Stimulated activated CD8-positive, alpha-beta memory T cell treated with anti-CD3 and anti-CD28 coated beads, Interleukin-15, amount 100 ng/mL, for 1 hour (primary cell): ENCODE results near the gene C19orf73.
"Not testable (repeated sequence)": the region's sequence is repeated elsewhere in the genome, so short reads cannot be mapped to it uniquely, and the experiment has no call there.

ENCODE experiments used
- DNase-seq: peaks from one replicate; pipeline ENCODE4 v3.0.0-alpha.2; 2020; ENCODE audit warnings: low read depth

C19orf73 gene

DNA sequence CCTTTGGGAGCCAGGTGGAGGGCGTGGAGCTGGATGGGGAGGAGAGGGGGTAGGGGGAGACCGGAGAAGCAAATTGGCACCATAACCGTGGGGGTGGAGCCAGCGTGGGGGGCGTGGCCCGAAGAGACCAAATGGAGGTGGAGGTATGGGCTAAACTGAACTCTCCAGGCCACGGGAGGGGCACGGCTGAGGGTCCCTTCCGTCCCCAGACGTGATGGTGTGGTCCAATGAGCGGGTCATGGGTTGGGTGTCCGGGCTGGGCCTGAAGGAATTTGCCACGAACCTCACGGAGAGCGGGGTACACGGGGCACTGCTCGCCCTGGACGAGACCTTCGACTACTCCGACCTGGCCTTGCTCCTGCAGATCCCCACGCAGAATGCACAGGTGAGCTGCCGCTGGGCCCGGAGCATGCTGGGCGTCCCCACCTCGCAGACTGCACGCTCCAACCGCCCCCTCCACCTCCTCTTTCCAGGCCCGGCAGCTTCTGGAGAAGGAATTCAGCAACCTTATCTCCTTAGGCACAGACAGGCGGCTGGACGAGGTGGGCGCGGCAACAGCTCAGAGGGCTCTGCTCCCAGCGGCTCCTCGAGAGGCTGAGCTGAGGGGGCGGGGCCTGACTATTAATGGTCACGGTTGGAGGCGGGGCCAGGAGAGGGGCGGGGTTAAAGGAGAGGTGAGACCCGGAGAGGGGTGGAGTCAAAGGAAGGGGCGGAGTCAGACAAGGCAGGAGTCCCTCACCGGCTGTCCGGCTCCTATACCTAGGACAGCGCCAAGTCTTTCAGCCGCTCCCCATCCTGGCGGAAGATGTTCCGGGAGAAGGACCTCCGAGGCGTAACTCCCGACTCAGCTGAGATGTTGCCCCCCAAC, 30.1 kb upstream of the C19orf73 start:
- peak; percentile 54 for DNase-seq

DNA sequence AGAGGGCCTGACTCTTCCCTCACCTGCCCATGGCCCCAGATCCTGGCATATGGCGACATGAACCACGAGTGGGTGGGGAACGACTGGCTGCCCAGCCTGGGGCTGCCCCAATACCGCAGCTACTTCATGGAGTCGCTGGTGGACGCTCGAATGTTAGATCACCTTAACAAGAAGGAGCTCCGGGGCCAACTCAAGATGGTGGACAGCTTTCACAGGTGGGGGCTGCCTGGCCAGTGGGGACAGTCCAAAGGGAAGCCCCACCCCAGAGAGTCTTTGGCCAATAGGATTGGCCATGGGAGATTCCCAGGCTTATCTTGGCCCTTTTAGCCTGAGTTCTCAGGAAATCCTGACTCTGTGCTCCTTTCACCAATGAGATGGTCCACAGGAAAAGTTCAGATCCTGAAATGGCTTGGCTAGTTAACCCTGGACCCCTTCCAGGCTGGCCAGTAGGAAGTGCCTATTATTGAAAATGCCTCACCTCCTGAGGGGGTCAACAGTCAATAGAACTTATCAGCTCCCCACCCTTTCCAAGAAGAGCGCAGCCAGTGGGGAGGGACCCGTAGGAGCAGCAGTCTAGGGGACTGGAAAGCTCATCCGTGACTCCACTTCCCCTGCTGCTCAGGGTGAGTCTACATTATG, 29.2 kb upstream of the C19orf73 start:
- no peak for DNase-seq

DNA sequence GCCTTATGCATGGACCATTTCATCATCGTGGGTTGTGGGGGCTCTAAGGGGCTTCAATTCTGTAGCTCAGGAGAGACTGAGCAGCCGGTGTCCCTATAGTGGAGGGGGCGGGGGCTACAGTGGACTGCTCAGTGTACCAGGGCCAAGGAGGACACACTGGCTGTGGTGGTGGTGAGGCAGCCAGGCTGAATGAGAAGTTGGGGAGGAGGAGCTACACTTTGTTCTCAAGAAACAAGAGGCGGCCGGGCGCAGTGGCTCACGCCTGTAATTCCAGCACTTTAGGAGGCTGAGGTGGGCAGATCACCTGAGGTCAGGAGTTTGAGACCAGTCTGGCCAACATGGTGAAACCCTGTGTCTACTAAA, 27.4 kb upstream of the C19orf73 start:
- not testable (repeated sequence) for DNase-seq

DNA sequence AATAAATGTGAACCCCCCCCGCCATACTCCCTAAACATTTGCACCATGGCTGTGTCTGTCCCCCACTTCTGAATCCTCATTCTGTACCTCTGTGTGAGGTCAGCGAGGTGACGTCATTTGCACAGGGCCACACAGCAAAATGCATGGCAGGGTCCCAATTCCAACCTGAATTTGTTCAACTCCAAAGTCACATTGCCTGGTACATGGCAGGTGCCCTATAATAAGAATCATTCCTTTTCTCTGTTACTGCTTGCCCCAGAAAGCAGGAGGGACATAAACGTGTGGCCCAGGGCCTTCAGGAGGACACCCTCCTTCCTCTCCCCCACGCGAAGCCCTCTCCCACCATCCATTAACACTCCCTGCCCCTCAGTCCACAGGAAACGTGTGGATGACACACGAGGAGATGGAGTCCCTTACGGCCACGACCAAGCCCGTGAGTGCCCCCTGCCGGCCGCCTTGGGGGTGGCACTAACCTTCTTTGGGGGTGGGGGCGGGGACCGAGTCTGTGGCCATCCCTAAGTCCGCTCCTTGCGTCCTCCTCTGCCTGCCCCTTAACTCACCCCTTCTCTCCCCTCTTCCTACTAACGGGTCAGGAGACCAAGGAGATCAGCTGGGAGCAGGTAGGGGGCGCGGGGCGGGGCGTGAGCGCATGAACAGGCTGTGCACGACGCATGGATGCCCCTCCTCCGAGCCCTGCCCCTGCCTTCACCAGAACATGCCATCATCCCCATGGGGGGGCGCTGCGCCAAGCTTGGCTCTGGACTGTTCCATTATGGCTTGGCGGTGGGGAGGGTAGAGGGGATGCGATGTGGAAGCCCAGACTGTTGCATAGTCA, 26.8 kb upstream of the C19orf73 start:
- peak; percentile 61 for DNase-seq

DNA sequence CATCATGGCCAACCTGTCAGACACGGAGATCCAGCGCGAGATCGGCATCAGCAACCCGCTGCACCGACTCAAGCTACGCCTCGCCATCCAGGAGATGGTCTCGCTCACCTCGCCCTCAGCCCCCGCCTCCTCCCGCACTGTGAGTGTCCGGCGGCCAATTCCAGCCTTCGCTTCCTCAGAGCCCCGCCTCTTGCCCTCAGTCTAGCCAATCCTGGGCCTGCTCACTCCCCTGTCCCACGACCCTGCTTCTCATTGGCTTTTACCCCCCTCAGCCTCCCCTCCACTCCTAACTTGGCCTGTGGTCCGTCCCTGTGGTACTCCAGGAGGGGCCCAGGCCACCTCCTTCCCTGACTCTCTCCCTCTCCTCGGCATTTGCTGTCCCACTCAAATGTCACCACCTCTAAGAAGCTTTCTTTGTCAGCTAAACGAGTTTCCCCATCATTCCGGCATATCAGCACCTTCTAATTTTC, 24.0 kb upstream of the C19orf73 start:
- DNase-seq: peak; percentile 37

DNA sequence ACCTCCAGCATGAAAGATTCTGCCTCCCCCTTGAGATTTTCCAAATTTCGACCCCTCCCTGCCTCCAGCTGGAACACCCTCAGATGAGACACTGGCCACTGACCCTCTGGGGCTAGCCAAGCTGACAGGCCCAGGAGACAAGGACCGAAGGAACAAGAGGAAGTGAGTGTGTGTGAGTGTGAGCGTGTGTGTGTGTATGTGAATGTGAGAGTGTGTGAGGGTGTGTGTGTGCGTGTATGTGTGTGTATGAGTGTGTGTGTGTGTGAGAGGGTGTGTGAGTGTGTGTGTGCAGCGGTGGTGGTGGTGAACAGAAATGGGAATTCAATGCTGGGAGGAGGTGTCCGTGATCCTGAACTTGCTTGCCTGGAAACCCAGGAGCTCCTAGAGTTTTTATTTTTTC, 22.4 kb upstream of the C19orf73 start:
- DNase-seq: no peak

DNA sequence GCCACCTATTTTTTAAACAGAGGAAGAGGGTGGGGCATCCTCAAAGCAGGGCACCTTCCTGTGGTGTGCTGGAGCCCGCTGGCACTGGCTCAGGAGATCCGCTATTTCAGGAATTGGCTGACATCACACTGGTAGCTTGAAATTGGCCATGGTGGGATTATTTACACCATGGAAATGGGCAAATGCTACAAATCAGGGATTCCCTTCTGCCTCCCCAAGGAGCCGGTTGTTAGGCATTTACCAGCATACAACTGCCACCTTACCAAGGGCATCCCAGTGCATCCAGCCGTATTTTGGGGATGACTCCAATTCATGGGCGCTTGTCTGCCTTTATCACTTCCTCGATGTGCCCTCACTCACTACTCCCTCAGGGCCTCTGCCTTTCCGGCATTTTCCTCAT, 22.0 kb upstream of the C19orf73 start:
- no peak for DNase-seq

DNA sequence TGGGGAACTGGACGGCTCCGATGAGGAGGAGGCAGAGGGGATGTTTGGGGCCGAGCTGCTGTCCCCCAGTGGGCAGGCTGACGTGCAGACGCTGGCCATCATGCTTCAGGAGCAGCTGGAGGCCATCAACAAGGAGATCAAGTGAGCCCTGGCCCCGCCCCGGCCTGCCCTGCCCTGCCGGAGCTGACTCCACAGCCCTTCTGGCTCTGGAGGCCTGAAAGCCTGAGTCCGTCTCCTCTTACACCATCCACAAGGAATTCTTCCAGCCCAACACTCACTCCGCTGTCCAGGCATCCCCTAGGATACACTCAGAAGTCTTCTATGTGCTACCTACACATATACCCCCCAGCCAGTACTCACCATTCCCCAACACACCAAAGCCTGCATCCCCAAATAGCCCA, 17.8 kb upstream of the C19orf73 start:
- DNase-seq: no peak

DNA sequence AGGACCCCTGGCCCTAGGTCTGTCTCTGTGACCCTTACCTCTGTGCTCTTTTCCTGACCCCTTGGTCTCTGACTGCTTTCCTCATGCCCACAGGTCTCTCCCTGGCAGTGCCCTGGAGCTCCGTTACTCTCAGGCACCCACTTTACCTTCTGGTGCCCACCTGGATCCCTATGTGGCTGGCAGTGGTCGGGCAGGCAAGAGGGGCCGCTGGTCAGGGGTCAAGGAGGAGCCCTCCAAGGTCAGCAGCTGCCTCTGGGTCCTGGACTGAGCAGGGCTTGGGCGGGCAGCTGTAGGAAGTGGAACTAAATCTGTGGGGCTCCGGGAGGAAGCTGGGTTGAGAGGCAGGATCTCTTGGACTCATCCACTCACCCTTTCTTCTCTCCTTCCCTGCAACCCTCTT, 16.7 kb upstream of the C19orf73 start:
- DNase-seq: no peak

DNA sequence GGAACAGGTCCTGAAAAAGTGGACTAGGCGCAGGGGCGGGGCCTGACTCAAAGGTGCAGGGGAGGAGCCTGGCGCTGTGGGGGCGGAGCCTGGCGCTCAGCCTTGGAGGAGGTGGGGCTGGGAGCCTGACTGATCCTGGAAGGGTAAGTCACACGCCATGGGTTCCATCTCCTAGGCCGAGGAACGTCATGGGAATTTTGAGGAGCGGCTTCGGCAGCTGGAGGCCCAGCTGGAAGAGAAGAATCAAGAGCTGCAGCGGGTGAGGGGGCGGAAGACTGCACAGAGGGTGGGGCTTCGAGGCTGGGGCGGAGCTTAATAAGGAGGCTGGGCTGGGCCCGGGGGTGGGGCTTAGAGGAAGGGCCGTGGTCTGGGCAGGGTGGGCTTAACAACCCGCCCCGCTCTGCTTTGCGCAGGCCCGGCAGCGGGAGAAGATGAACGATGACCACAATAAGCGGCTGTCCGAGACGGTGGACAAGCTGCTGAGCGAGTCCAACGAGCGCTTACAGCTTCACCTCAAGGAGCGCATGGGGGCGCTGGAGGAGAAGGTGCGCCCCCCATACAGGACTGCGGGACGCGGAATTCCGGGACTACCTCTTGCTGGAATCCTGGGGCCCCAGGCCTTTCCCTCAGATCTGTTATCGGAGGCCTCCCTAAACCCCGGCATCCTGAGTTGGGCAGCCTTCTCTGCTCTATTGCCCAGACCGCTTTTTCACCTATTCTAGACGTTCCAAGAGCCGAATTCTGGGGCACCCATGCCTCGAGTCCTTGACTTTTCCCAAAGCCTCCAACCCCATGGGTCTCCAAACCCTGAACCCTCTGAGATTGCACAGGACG, 14.9 kb upstream of the C19orf73 start:
- no peak for DNase-seq

DNA sequence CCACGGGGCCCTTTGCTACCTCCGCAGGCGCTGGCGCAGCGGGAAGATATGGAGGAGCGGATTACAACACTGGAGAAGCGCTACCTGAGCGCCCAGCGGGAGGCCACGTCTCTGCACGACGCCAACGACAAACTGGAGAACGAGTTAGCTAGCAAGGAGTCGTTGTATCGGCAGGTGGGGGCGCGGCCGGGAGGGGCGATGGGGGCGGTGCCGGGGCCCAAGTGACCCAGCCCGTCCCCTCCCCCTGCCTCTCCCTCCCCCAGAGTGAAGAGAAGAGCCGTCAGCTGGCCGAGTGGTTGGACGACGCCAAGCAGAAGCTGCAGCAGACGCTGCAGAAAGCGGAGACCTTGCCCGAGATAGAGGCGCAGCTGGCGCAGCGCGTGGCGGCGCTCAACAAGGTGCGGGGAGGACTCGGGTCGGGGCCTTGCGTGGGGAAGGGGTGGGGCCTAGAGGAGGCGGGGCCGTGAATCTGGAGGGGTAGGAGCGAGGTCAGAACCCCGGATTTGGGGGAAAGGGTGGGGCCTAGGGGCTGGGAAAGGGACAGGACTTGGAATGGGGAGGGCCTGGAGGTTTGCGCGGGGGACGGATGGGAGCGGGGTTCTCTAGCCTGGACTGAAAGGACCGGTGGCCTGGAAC, 14.1 kb upstream of the C19orf73 start:
- no peak for DNase-seq

DNA sequence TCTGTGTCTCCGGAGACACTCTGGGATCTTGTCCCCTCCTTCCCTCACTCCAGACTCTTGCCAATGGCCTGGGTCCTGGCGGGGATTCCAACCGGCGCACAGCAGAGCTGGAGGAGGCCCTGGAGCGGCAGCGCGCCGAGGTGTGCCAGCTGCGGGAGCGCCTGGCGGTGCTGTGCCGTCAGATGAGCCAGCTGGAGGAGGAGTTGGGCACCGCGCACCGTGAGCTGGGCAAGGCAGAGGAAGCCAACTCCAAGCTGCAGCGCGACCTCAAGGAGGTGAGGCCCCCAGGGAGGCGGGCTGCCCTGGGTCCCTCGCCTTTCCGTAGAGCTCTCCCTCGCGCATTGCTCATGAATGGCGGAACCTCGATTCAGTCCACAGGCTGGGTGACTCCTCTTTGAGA, 11.4 kb upstream of the C19orf73 start:
- DNase-seq: no peak

DNA sequence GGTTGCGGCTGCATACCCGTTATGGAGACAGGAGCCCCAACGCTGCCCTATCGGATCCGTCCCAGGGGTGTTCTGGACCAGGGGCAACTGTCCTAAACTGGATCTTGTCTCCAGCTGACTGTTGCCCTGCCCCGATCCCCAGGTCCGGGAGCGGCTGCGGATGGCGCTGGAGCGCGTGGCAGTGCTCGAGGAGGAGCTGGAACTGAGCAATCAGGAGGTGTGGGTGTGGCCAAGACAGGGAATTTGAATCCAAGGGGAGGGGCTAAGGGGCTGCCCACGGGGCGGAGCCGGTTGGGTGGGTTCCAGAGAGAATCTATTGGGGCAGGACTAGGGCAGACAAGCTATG, 10.3 kb upstream of the C19orf73 start:
- DNase-seq: no peak

DNA sequence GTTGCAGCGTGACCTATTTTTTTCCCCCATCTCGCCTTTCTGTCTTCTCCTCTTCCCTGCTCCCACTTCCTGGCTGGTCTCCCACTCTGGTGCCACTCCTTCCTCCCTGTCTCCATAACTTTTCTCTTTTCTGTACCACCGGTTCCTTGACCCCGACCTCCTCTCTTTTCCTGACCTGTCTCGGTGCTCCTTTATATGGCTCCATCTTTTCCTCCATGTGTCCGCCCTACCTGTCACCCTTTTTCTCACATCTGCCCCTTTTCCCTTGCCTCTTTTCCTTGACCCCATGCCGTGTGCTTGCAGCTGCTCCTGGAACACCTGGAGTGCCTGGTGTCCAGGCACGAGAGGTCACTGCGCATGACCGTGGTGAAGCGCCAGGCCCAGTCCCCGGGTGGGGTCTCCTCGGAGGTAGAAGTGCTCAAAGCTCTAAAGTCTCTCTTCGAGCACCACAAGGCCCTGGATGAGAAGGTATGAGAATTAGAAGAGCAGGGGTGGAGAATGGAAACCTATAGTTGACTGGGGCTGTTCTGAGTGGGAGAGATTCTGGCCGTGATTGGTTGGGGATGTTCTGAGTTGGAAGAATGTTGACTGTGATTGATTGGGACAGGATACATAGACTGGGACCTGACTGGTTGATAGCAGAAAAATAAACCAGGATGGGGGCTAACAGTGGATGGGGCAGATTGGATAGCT, 9.7 kb upstream of the C19orf73 start:
- DNase-seq: no peak

DNA sequence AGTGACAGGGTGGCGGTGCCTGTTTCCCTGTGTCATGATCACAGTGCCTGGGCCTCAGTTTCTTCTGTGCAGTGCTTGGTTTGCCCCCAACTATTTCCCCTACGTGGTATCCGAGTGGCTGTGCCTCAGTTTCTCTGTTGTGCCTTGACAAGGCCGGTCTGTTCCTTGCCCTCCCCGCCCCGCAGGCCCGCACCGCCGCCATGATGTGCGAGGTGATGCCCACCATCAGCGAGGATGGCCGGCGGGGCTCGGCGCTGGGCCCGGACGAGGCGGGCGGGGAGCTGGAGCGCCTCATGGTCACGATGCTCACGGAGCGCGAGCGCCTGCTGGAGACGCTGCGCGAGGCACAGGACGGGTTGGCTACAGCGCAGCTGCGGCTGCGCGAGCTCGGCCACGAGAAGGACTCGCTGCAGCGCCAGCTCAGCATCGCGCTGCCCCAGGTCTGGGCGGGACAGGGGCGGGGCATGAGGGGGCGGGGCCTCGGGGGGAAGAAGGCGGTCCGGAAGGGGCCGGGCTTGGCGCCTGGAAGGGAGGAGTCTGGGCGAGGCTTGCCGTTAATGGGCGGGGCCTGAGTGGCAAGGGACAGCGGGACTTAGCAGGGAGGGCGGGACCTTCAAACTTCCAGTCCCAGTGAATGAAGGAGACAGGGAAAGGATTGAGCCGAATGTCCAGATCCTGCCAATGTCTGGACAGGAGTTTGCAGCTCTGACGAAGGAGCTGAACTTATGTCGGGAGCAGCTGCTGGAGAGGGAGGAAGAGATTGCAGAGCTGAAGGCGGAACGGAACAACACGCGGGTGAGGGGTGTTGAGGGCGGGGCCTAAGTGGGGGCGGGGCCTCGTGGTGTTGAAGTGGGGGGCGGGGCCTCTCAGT, 9.0 kb upstream of the C19orf73 start:
- DNase-seq: peak; percentile 89

DNA sequence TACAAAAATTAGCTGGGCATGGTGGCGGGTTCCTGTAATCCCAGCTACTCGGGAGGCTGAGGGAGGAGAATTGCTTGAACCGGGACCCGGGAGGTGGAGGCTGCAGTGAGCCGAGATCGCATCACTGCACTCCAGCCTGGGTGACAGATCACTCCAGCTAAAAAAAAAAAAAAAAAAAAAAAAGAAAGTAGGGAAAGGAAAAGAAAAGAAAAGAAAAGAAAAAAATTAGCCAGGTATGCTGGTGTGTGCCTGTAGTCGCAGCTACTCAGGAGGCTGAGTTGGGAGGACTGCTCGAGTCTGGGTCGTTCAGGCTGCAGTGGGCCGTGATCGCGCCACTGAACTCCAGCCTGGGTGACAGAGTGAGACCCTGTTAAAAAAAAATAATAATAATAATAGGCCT, 8.3 kb upstream of the C19orf73 start:
- not testable (repeated sequence) for DNase-seq

DNA sequence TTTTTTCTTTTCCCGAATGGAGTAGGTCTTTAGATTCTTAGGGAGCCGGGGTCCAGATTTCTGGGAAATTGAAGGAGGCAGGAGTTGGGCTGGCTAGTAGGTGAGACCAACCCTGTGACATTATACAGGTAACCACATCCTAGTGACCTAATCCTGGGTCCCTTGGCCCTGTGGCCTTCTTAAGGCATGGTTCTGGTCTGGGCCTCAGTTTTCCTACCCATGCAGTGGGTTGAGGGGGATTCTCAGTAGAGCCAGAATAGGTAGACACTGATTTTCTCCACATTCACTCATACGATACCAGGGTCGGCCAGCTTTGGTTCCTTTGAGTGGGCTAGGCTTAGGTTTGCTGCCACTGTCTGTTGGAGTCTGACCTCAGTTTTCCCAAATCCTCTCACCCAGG, 7.6 kb upstream of the C19orf73 start:
- DNase-seq: no peak

DNA sequence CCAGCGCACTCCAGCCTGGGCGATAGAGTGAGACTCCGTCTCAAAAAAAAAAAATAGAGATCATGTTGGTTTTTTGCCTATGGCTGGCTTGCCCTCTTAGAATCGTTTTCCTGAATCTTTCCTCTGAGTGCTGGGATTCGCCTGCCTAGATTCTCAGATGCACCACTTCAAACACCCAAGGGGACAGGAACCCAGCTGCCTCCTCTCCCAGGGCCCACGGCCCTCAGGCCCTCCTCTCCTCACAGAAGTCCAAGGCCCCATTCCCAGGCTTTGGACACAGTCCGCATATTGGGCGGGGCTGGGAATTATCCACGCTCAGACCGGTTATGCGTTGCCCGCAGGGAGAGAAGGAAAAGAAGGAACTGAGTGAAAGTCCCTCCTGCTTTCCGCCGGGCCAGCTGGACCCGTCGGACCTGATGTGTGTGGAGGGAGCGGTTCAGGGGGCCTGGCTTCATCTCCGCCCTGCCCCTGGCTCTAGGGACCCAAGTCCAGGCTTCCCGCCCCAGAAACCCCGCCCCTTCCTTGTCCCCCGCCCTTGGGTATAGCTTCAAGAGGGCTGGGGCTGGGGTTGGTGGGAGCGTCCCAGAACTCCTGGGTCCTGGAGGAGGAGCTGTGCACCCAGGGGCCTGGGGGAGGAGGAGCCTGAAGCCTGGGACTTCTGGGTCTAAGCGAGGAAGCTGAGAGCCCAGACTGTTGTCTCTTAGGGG, 6.2 kb upstream of the C19orf73 start:
- no peak for DNase-seq

DNA sequence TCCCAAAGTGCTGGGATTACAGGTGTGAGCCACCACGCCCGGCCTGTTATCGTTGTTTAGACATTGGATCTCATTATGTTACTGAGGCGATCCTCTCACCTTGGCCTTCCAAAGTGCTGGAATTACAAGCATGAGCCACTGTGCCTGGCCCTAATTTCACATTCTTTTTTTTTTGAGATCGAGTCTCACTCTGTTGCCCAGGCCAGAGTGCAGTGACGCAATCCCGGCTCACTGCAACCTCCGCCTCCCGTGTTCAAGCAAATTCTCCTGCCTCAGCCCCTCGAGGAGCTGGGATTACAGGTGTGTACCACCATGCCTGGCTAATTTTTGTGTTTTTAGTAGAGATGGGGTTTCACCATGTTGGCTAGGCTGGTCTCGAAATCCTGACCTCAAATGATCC, 4.3 kb upstream of the C19orf73 start:
- DNase-seq: not testable (repeated sequence)
